ENCODE data around the gene APBB1IP.

Gene APBB1IP

DNA sequence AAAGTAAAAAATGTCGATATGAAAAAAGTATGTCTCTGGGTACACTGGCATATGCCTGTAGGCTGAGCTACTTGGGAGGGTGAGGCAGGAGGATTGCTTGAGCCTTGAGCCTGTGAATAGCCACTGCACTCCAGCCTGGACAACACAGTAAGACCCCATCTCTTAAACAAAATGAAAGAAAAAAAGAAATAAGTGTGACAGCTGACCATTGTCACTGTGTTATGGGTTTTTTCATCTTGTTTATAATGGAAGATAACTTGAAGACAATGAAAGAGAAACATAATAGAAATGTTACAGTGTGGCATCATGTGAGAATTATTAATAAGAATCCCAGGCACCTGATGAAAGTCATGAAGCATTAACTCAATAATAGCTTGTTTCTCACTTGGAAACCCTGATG lies 75.0 kb downstream of the APBB1IP start:
- DNase-seq = no peak

DNA sequence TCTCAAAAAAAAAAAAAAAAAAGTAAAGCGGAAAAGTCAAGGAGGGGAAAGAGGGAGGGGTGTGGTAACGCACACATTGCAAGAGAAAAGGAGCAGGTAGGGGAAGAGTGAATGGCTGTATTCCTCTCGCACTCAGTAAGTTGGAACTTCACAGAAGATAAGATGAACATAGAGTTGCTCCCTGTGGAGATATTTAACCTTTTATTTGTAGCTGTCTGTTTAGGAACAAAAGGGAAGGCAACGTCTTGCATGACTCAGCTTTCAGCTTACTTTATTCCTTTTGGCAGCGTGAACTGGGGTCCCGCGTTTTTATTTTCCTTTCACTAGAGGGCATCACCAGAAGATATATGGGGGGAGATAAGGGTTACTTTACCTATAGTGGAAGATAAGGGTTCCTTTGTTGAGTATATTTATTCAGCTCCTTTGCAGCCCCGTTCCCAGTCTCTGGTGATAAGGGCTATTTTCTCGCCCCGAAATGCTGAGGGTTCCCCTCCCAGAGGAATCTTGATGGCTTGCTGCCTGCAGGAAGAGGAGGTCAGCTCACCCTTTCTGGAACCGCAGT lies 78.5 kb downstream of the APBB1IP start:
- DNase-seq = no peak

DNA sequence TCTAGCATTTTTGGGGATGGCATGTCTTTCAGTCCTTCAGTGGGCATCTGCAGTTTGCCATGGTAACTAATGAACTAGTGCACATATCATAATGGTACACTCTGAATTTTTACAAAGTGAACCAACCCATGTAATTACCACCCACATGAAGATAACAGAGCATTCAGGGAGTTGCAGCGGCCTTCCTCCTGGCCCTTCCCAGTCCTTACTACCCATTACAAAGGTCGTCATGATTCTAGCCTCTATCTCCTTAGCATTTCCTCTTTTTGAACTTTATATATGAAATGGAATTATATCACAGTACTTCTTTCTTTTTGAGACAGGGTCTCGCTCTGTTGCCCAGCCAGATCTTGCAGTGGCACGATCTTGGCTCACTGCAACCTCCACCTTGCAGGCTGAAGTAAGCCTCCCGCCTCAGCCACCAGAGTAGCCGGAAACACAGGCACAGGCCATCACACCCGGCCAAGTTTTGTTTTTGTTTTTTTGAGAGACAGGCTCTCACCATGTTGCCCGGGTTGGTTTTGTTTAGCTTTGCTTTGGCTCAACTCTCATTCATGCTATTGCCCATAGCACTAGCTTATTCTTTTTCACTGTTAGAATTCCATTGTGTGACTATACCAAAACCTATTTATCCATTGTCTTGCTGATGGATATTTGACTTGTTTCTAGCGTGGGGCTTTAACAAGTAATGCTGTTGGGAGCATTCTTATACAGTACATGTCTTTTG lies 79.2 kb downstream of the APBB1IP start:
- DNase-seq = no peak

DNA sequence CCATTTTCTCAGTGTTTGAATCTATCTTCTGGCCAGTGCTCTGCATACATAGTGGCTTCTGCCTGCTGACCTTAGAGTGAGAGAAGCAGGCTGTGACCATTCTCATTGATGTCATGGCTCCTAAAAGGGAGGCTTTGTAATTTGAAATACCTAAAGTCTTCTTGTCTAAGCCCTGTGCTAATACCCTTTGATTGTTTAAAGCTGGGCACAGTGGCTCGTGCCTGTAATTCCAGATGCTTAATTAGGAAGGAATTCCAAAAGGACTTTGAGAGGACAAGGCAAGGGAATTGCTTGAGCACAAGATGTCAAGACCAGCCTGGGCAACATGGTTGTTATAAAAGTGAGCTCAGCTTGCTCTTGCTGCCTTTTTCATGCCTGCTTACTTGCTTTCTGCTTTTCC lies 81.7 kb downstream of the APBB1IP start:
- DNase-seq = no peak

DNA sequence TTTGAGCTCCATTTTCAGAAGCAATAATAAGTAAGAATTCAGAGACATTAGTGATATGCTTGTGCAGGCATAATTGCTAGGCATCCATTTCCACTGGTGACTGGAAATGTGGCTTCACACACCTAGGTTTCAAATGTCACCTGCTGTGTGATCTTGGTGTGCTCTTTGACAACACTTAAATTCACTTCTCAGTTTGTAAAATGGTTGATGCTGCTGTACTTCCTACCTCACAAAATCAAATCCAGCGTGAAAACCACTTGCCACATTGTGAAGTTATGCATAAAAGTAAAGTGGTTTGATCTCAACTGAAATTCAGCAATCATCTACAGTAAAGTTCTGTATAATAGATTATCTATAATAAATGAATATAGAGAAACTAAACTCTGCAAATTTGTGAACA lies 82.4 kb downstream of the APBB1IP start:
- DNase-seq = no peak

DNA sequence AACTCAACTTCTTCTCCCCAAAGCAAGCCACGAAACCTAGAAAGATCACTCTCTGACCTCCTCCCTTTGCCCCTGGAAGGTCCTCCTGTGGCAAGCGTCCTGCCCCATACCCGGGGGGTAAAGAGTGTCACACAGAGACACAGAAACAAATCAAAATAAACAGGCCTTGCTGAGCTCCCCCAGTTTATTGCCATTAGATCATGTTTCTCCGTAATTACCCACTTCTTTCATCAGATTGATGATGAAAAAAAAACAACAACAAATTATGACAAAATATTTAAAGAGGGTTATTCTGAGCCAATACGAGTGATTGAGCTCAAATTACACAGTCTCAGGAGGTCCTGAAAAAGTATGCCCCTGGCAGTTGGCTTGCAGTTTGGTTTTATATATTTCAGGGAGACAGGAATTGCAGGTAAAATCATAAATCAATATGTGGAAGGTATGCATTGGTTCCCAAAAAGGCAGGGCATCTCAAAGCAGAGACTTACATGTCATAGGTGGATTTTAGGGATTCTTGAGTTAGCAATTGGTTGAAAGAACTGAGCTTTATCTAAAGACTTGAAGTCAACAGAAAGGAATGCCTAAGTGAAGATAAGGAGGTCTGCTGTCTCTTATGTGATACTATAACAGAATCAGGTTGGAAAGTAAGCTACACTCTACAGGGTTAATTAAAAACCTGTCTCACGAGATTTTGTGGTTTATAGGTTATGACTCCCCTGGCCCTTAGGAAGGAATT lies 86.2 kb downstream of the APBB1IP start:
- no peak for DNase-seq

DNA sequence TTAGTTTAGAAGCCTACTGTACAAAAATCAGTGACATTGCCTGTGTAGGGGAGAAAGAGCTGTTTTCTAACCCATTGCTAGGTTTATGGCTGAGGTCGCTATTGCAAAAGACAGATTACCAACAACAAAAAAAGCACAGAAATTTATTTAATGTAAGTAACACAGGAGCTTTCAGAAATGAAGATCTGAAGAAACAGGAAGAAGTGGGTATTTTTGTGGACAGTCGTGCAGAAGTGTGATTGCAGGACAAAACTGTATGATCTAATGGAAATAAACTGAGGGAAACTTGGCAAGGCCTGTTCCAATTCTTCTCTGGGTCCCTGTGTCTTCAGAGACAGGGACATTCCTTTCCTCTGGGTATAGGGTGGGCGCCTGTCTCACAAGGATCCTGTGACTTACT lies 87.4 kb downstream of the APBB1IP start:
- no peak for DNase-seq

DNA sequence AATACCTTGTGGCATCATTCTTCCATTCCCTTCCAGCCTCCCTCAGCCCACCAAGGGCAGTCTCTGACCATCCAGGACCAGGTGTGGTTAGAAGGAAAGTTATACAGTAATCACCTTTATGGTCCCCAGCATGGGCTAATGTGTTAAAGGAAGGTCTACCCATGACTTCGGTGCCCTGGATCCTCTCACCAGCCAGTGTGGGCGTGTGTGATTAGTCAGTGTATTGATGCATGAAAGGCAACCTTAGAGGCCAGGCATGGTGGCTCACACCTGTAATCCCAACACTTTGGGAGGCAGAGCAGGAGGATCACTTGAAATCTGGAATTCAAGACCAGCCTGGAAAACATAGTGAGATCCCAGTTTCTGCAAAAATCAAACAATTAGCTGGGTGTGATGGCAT lies 88.9 kb downstream of the APBB1IP start:
- DNase-seq = no peak

DNA sequence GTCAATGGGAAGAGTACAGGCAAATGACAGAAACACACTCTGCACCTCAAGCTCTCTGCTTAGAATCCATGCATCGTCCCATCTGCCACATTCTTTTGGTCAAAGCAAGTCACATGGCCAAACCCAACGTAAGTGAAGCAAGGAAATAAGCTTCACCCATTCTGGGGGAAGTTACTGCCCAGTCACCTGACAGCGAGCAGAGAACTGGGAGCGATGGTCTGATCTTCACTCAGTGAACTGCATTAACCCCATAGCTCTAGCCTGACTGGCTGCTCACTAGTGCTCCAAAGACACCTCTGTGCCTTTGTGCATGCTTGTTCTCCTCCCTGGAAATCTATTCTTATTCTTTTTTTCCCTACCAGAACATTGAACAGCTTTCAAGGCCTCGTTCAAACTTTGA lies 89.9 kb downstream of the APBB1IP start:
- no peak for DNase-seq

DNA sequence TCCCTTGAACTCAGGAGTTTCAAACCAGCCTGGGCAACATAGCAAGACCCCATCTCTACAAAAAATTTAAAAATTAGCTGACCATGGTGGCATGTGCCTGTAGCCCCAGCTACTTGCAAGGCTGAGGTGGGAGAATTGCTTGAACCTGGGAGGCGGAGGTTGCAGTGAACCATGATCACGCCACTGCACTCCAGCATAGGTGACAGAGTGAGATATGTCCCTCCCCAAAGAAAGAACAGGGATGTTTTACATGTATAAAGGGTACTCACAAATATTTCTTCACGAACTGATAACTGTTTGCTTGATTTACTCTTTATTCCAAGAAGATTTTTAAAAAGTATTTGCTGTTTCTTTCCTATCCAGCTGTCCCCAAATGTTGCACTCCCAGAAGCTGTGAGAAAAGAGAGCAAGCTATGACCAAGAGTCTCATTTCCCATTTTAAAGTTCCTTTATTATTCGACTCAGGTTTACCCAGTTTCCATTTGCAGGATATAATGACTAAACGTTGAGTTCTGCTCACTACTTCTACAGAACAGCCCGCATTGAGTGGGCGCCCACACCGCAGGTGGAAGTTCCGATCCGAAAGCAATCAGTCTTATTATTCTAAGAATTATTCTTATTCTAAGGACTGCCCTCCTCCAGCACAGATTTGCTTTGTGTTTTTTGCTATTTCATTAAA lies 90.7 kb downstream of the APBB1IP start:
- DNase-seq = no peak

DNA sequence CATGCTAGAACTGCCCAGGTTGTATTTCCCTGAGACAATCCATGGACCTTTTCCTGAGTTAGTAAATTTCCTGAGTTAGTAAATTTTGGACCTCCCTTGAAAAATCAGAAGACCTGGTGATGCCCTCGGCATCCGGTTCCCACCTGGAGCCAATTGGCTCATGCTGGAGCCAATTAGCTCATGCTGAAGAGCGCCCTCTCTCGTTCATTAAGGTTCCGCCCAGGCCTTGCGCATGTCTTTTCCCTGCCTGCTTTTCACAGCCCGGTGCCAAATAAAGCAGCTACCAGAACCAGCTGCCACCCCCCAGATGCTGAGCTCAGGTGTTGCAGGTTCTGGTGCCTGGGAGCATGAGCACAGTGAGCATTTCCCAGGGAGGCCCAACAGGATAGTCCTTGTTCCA lies 96.2 kb downstream of the APBB1IP start:
- no peak for DNase-seq

DNA sequence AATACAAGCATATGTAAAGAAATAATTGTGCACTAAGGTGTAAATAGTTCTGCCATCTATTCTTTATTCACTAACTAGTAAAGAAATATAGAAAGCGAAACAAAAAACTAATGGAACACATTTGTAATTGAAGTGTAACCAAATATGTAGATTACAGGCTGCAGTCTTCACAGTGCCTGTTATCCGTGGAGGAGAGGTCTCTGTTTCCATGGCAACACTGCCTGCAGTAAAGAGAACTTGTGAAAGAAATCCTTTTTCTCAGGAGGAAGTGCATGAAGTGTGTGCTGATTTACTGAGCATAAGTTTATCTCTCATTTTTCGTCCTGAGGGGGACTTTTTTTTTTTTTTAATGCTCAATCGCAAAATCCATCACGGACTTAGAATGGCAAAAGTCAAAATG lies 102.5 kb downstream of the APBB1IP start:
- no peak for DNase-seq

DNA sequence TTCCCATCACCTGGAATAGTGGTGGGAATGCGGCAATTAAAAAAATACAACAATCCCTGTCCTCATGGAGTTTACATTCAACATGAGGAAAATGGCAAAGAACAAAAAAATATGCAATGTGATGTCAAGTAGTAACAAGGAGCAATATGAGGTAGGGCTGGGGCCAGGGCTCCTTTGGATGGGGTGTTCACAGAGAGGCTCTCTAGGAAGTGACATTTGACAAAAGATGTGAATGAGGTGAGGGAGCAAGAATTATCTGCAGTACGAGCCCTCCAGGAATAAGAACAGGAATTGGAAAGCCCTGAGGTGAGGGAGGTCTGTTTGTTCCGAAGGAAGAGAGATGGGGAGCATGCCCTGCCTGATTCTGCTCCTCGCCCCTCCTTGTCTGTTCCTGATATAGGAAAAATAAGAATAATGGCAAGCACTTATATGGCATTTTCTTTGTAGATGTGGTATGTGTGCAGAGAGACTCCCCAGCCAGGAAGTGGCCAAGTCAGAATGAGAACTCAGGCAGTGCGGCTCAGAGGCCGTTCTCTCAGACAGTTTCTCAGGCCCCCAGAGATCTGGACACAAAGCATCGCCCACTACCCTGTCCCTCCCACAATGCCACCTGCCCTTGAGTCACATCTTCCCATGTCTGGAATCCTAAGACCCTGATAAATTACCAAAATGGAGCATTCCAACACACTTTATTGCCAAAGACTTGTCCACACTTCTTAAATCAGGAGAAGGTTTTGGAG lies 105.6 kb downstream of the APBB1IP start:
- DNase-seq = no peak

DNA sequence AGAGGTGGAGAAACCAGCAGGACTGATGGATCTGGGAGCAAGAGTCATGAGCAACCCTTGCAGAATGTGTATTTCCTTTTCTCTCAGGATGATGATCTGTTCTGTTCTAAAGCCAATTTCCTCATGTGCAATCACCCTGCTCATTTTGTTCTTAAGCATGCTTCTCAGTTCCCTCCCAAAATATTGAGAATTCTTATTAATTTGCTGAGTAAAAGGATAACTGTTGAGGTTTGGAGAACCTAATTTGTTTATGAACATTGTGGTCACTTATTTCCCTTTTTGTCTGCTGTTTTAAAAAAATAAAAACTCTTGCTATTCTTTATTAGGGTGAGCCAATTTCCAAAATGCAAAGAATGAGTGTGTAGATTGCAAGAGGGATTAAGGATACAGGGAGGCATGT lies 106.8 kb downstream of the APBB1IP start:
- DNase-seq = no peak

DNA sequence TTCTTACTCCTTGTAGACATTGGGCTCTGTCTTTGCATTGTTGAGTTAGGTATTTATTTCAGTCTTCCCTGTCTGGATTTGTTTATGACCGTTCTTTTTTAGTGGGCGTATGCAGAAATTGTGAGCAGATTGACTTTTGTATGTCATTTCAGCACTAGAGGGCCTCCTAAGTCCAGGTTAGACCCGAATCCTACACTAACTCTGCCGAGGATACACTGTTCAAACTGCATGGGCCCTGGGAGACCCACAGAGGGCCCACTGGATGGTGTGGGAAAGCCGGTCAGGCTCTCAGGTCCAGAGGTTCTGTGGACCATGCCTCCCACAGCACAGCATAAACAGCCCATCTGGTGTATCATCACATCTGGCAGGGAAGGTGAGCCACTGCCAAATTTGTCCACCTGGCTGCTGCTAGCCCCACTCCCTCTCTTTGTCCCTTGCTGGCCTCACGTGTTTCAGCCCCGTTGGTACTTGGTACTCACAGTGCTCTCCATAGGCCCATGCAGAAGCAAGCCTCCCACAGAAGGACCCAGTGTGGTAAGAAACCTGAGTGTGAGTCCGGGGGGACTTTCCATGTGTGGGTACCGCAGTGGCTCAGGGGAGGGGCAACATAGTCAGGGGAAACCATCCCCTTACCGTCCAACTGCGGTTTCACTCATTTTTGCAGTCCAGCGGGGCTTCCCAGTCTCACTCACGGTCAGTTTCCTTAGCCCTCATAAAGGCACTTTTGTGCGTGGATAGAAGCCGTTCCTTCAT lies 112.8 kb downstream of the APBB1IP start:
- DNase-seq = no peak

DNA sequence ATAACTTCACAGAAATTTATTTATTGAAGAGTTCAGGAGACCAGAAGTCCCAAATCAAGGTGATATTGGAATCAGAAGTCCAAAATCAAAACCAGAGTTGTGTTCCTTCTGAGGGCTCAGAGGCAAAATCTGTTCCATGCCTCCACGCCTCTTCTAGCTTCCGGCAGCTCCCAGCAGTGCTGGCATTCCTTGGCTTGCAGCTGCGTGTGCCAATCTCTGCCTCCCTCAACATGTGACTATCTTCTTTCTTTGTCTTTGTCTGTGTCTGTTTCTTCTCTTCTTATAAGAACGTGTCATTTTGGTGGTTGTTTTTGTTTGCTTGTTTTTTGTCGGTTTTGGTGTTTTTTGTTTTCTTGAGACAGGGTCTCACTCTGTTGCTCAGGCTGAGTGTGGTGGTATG lies 116.1 kb downstream of the APBB1IP start:
- no peak for DNase-seq

DNA sequence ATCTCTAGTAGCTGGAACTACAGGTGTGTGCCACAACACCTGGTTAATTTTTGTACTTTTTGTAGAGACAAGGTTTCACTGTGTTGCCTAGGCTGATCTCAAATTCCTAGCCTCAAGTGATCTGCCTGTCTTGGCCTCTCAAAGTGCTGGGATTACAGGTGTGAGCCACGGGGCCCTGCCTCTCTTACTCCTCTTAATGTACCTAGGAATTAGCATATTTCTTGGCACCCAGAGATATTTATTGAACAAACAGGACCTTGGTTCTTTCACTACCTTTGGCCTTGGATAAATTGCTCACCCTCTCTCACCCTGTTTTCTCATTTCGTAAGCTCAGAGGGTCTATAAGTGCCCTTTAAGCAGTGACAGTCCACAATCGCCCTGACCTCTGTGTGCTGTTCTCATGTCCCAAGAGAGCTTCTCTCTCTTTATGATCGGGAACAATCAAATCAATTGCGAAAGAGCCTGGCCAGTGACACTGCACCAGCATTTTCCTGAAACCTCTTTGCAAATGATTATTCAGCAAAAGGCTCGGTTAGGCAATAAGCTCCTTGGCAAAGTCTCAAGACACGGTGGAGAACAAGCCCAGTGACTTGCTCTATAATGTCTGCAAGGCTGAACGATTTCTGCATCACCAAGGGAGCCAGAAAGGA lies 117.7 kb downstream of the APBB1IP start:
- DNase-seq = no peak

DNA sequence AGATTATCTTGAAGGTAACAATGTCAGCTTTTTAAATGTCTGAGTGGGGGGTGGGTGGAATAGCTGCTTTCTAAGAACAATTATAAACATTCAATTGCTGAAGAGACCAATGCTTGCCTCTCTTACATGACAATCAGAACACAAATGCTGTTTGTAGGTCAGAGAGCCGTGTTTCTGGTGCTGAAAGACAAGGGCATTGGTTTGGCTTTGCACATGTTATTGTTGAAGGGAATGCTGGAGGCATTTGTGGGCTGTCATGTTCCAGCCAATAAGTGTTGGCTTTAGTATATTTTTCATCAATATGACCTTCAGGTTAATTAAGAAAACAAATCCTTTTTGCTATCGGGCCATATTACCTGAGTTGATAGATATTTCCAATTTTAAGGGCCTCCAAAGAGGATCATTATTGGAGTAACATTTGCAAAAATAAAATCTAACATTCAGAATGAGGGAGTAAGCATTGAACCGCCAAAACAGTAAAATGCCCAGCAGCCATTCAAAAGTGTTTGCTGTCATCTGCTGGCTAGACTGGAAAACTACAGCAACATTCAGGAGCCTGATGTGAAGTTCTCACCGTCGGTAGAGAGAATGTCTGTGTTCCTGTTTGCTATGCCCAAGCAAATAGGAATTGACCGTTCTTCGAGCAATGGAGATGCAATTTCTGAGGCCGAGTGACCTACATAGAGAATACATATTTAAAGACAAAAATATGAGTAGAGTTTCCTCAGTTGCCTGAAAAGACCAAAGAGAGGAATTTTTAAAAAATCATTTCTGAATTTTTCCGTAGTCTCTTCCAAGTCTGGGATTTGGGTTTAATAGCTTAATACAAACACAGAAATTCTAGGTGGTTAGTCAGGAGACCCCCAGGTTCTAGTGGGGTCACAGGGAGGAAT lies 118.9 kb downstream of the APBB1IP start:
- peak; percentile 64 for DNase-seq

DNA sequence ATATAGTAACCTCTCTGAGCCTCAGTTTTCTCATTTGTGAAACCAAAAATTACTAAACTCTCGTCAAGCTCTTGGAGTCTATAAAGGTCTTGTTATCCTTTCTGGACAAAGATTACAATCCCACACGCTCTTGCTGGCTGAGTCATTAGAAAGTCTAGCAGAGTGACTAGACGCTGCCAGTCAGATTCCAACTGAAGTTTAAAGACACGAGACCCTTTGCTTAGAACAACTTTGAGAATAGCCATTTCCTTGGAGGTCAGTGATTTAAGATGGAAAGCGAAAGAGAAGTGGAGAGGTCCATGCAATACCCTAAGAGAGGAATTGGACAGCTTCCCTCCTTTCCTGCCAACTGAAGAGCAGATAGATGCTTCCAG lies 119.5 kb downstream of the APBB1IP start:
- DNase-seq = no peak

DNA sequence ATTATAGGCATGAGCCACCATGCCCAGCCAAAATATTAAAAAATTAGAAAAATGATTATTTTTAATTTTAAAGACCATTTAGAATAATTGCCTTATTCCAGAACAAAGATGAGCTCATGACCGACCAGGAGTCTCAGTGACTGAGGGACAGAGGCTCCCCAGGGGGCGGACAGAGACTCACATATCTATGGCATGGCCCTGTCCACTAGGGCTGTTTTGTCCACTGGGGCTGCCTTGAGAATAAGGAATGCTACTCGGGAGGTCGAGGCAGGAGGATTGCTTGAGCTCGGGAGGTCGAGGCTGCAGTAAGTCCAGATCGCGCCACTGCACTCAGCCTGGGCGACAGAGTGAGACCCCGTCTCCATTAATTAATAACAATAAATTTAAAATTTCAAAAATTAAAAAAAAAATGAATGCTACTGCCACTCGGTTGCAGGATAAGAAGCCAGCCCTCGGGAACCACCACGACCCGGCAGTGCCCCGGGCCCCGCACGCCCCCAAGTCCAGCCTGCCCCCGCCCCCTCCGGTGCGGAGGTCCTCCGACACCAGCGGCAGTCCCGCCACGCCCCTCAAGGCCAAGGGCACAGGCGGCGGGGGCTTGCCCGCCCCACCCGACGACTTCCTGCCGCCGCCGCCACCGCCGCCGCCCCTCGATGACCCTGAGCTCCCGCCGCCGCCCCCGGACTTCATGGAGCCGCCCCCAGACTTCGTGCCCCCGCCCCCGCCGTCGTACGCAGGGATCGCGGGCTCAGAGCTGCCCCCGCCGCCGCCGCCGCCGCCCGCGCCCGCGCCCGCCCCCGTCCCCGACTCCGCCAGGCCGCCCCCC lies 128.6 kb downstream of the APBB1IP start:
- no peak for DNase-seq
